Esophagus muscularis mucosa (tissue), 4 donors: Measurements from ENCODE around the gene DGKD. TPM values are rescaled to one million over a fixed set of nuclear protein-coding genes. Genes with fewer than 3 reads are reported as not detected.

Experiments
- DNase-seq: peaks from one replicate; pipeline ENCODE4 v3.0.0-alpha.2; 2017; ENCODE audit errors: extremely low spot score
- H3K27ac ChIP-seq, 4 donors: fragments of 200-600 bp; sonication (generic); replicated peaks in 1 of 4; 1 replicate in 3 of 4; 2 replicates in 1 of 4; pipeline ENCODE4 v1.5.1; 2016 to 2019; ENCODE audit warnings: mild to moderate bottlenecking in 1 of 4
- H3K27me3 ChIP-seq, 4 donors: fragments of 200-600 bp; sonication (generic); one replicate each; pipeline versions ENCODE4 v1.5.1 to v1.6.0; 2016 to 2019
- H3K36me3 ChIP-seq, 4 donors: fragments of 200-600 bp; sonication (generic); one replicate each; pipeline ENCODE4 v1.5.1; 2016 to 2019
- H3K4me1 ChIP-seq, 4 donors: fragments of 200-600 bp; sonication (generic); one replicate each; pipeline ENCODE4 v1.5.1; 2016 to 2019
- H3K4me3 ChIP-seq, 4 donors: fragments of 200-600 bp; sonication (generic); 1 replicate in 2 of 4; 2 replicates in 2 of 4; pipeline ENCODE4 v1.5.1; 2016 to 2019; ENCODE audit warnings: mild to moderate bottlenecking in 4 of 4, moderate library complexity in 1 of 4
- H3K9me3 ChIP-seq, 4 donors: fragments of 200-600 bp; sonication (generic); 1 replicate in 3 of 4; 2 replicates in 1 of 4; pipeline ENCODE4 v1.5.1; 2016 to 2019
- CTCF ChIP-seq, 3 experiments: fragments of 200-600 bp in 2 of 3; fragments of 450-650 bp in 1 of 3; sonication (generic) in 2 of 3; IDR thresholded peaks; one replicate each; pipeline ENCODE4 v1.5.1; 2017 to 2019; ENCODE audit warnings: antibody characterized with exemption in 3 of 3, mild to moderate bottlenecking in 2 of 3, moderate library complexity in 1 of 3
- EP300 ChIP-seq: sonication (generic); formaldehyde crosslinking; IDR thresholded peaks from one replicate; pipeline ENCODE4 v1.6.1; 2017; ENCODE audit warnings: antibody characterized with exemption
- POLR2A ChIP-seq: fragments of 450-650 bp; IDR thresholded peaks from one replicate; pipeline ENCODE4 v1.6.1; 2017; ENCODE audit warnings: antibody characterized with exemption, moderate library complexity, mild to moderate bottlenecking, low read depth
- POLR2AphosphoS5 ChIP-seq, 2 donors: sonication (generic); formaldehyde crosslinking; IDR thresholded peaks; one replicate each; pipeline ENCODE4 v1.6.1; 2017; ENCODE audit warnings: antibody characterized with exemption in 2 of 2
- WGBS: methylation state at CpG from one replicate; pipeline ENCODE4 v1.1.5; 2018; 5-methylcytosine and 5-hydroxymethylcytosine counted together
- intact Hi-C: fragments of 100-400 bp; cut with DNase I; formaldehyde crosslinking; loops from one replicate; pipeline ENCODE4 v1.15.1; 2023
- total RNA-seq, 4 donors: library from RNA; depleted of rRNA; stranded (reverse); fragments of >200 nt; gene quantifications; one replicate each; pipeline versions ENCODE4 v1.1.0 to v1.2.1, GENCODE V29; 2016

Gene DGKD
- total RNA-seq, 4 donors from 2014 or later = 11.6 to 16.1 (median 13.3) TPM

DNA sequence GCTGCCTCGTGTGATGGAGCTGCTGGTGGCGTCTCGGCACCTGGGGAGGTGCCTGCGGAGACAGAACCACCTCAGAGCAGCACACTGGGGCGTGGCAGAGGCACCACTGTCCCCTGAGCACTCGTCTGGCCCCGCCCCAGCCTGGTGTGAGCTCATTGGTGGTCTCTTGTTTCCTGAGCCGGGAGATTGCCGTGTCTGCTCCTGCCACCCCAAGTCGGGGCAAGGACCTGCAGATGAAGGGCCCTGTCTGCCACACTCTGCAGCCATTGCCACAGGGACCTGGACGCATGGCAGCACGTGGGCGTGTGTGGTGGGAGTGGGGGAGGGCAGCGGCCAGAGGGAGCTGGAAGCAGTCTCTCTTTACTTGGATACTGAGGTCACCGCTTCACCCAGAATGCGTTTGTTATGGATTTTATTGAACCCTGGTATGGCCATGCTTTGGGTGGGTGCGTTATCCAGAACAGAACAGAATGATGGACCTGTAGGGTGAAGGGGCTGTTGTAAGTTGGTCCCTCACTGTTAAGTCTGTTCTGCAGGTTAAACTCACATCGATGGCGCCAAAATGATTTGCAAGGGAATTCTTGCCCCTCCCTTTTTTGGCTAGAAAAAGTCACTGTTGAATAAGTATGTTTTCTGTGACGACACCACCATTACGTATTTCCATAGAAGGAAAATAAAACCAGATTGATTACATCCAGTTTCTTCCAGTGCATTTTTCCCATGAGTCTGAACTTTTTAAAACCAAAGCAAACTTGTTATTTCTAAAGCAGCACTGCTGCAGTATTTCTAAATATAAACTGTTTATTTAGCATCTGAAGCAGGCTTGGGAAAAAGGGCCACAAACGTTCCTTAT, 120.2 kb downstream of the DGKD start:
- Histone ChIP-seq H3K27ac (peak overlapping the region in 2 of 4 donors; percentile 7 to 23), H3K9me3 (no peaks in the 10 kb centered on the region), H3K4me3 (no peak overlapping the region), H3K4me1 (peaks cover 9 to 22% (median 13%) of the 10 kb centered on the region in 4 donors), H3K27me3 (no peaks in the 10 kb centered on the region), H3K36me3 (peaks cover 12 to 81% (median 55%) of the 10 kb centered on the region in 4 donors)
- DNase-seq = no peak
- TF ChIP-seq EP300 (no peak), POLR2A (no peak), CTCF (IDR thresholded peaks at IDR 0.05) (no peak), POLR2AphosphoS5 (IDR thresholded peaks at IDR 0.05) (no peak)
- intact Hi-C loops = no loop called here
- WGBS = 77% methylated on average over 19 of the region's 22 CpGs

GRCh38 chr2:233476063-233476410, 121.7 kb downstream of the DGKD start:
- Histone ChIP-seq H3K4me1 (peaks cover 0 to 18% (median 12%) of the 10 kb centered on the region in 4 donors), H3K4me3 (no peak overlapping the region), H3K27ac (no peak overlapping the region), H3K27me3 (no peaks in the 10 kb centered on the region), H3K9me3 (no peaks in the 10 kb centered on the region), H3K36me3 (peaks cover 12 to 84% (median 68%) of the 10 kb centered on the region in 4 donors)
- DNase-seq = no peak
- 90% methylated on average over 10 of the region's 14 CpGs for WGBS
- TF ChIP-seq POLR2A (no peak), EP300 (no peak), POLR2AphosphoS5 (IDR thresholded peaks at IDR 0.05) (no peak), CTCF (IDR thresholded peaks at IDR 0.05) (no peak)
- intact Hi-C loops = no loop called here

DNA sequence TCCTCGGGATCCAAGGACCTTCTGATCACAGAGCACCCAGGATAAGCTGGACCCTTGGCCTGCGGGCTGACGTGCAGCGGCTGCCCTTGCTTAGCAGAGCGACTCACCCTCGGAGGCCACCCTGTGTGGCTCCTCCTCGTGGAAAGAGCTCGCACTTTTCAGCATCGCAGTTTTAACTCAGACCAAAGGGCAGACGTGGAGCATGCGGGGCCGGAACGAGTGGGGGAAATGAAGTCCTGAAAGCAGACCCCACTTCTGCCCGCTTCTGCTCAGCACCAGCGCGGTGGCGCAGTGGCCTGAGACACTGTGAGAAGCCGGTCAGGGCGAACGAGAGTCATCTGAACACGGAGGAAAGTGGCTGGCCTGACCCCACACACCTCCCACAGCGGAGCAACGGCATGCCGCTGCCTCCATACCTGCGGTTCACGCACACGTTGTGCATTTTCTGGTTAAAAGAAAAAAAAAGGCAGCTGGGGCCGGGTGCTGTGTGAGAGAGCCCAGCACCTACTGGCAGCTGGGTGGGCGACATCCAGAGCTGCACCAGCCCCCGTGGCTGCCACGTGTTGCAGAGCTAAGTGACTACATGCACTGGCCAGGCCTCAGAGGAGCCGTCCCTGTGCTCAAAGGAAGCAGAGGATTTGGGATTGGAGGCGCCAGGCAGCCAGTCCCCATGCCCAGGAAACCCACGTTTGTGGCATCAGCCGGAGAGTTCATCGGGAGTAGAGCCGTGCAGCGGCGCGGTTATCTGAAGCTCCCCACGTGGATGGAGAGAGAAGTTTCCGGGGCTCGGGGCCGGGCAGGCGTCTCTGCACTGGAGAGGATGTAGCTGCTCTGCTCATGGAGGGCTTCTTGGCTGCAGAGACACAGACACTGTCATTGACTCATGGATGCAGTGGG, 122.6 kb downstream of the DGKD start:
- Histone ChIP-seq H3K4me3 (no peak overlapping the region), H3K27ac (no peak overlapping the region), H3K36me3 (peaks cover 12 to 84% (median 69%) of the 10 kb centered on the region in 4 donors), H3K4me1 (peaks cover 0 to 22% (median 20%) of the 10 kb centered on the region in 4 donors), H3K9me3 (no peaks in the 10 kb centered on the region), H3K27me3 (no peaks in the 10 kb centered on the region)
- intact Hi-C loops = no loop called here
- TF ChIP-seq CTCF (IDR thresholded peaks at IDR 0.05) (no peak), POLR2AphosphoS5 (IDR thresholded peaks at IDR 0.05) (no peak), EP300 (no peak), POLR2A (no peak)
- peak; percentile 86 for DNase-seq
- 94% methylated on average over 38 of the region's 45 CpGs for WGBS

- Histone ChIP-seq H3K27me3 (no peaks in the 10 kb centered on the region), H3K4me3 (no peak overlapping the region), H3K4me1 (peaks cover 0 to 26% (median 24%) of the 10 kb centered on the region in 4 donors), H3K9me3 (no peaks in the 10 kb centered on the region), H3K27ac (no peak overlapping the region), H3K36me3 (peaks cover 12 to 93% (median 72%) of the 10 kb centered on the region in 4 donors)
- peak; percentile 62 for DNase-seq
- 96% methylated on average over 24 of the region's 29 CpGs for WGBS
- no peak for TF ChIP-seq POLR2A
- TF ChIP-seq POLR2AphosphoS5 (IDR thresholded peaks at IDR 0.05) = no peak
- TF ChIP-seq EP300 = no peak
- no peak for TF ChIP-seq CTCF (IDR thresholded peaks at IDR 0.05)
- intact Hi-C loops = no loop called here
Observed at GRCh38 chr2:233477548-233478433, 123.5 kb downstream of the DGKD start.
